GM10266 (cell line): ENCODE results near the gene NPPB.

Experiments used
- DNase-seq: peaks from one replicate; pipeline ENCODE4 v3.0.0; 2012; ENCODE audit errors: extremely low spot score
- CTCF ChIP-seq: IDR thresholded peaks from 2 replicates; pipeline ENCODE4 v1.5.1; 2012; ENCODE audit warnings: mild to moderate bottlenecking, low read depth; ENCODE audit not compliant: control insufficient read depth, insufficient read depth; ENCODE audit errors: missing control alignments

NPPB gene

GRCh38 chr1:11826946-11827345 lies 31.8 kb downstream of the NPPB start:
- DNase-seq, result no peak
- TF ChIP-seq CTCF, result no peak

DNA sequence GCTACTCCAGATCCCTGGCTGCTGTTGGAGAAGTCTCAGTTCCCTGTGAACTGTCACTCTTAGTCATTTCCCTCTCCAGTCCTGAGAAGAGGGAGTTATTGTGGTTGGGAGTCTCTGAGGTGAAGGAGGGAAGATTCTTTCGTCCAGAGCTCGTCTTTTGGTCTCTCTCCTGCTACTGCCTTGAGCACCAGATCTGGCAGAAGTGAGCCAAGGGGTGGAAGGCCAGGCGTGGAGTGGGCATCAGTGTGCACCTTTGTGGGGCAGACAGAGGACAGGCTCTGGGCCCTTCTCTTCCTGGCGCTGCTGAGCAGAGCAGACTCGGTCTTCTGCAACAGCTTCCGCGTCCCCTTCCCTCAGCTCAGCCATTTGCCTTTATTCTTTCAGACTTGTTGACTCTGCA lies 33.6 kb downstream of the NPPB start:
- DNase-seq, result no peak
- no peak for TF ChIP-seq CTCF

DNA sequence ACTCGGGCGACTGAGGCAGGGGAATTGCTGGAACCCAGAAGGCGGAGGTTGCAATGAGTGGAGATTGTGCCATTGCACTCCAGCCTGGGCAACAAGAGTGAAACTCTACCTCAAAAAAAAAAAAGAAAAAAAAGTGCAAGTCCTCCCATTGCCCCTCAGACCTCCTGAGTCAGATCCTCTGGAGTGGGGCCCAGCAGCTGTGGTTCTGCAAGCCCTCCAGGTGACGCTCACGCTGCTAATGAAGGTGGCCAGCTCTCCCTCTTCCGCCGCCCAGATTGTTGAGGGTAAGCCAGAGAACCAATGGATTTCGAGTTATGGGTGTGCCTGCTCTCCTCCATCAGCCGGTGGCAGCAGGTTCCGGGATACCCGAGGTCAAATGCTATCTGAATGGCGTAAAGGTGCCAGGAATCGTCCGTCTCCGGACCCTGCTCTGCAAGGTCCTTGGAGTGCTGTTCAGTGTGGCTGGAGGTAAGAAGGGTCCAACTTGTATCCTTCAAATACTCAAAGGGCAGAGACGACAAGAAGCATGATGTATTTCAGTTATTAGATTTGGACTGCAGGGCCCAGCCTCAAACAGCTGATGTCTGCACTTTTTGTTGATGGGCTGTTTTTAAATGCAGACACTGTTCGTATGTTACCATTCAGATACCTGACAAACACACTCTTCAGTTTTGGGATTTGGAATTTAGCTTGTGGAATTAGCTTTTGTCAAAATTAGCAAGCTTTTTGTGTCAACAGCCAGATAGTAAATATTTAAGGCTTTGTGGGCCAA lies 35.2 kb downstream of the NPPB start:
- no peak for TF ChIP-seq CTCF
- DNase-seq, result no peak

- TF ChIP-seq CTCF, result no peak
- DNase-seq, result no peak
Measured at GRCh38 chr1:11822091-11822490, 36.7 kb downstream of the NPPB start.

- TF ChIP-seq CTCF, result no peak
Measured at GRCh38 chr1:11817192-11817591, 41.6 kb downstream of the NPPB start.

DNA sequence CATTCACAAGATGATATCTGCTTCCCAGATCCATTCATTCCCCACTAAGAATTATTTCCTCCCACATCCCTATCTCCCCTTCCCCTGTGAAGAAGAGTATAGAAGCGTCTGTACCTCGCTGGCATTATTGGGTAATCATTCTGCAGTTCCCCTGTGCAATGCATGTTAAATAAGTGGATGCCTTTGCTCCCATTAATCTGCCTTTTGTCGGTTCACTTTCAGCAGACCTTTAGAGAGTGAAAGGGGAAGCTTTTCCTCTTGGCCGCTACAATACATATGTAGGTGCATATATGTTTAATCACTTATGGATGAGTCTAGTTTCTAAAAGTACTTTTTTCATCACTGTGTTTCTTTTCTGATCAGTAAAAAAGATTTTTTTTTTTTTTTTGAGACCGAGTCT lies 45.7 kb downstream of the NPPB start:
- no peak for DNase-seq
- TF ChIP-seq CTCF, result no peak

More at GRCh38 chr1:11817192-11817591, 41.6 kb downstream of the NPPB start:
- DNase-seq, result no peak
